Heart left ventricle (tissue), 16 donors: Measurements from ENCODE around the gene MICA. TPM values are rescaled to one million over a fixed set of nuclear protein-coding genes. Genes with fewer than 3 reads are reported as not detected.

Source experiments
- ATAC-seq, 4 donors: fragments of 200-7000 bp; cut with Tn5 transposase; one replicate each; pipeline ENCODE4 v1.9.1; 2020 to 2022; ENCODE audit warnings: moderate library complexity in 4 of 4, mild to moderate bottlenecking in 3 of 4, moderate number of reproducible peaks in 1 of 4
- DNase-seq, 5 donors: peaks; one replicate each; pipeline ENCODE4 v3.0.0-alpha.2; 2020
- H3K27ac ChIP-seq, 12 donors: fragments of 200-600 bp; sonication (generic) in 4 of 12; one replicate each; pipeline versions ENCODE4 v1.5.0 to v1.8.0; 2016 to 2022; ENCODE audit warnings: mild to moderate bottlenecking in 2 of 12
- H3K27me3 ChIP-seq, 9 donors: fragments of 200-600 bp; sonication (generic) in 2 of 9; one replicate each; pipeline versions ENCODE4 v1.5.1 to v1.8.0; 2016 to 2022; ENCODE audit warnings: mild to moderate bottlenecking in 3 of 9
- H3K36me3 ChIP-seq, 9 donors: fragments of 200-600 bp; sonication (generic) in 2 of 9; one replicate each; pipeline versions ENCODE4 v1.5.0 to v1.8.0; 2018 to 2022; ENCODE audit warnings: mild to moderate bottlenecking in 2 of 9
- H3K4me1 ChIP-seq, 12 donors: fragments of 200-600 bp; sonication (generic) in 4 of 12; one replicate each; pipeline versions ENCODE4 v1.5.0 to v1.8.0; 2016 to 2022; ENCODE audit warnings: mild to moderate bottlenecking in 3 of 12
- H3K4me3 ChIP-seq, 12 donors: fragments of 200-600 bp; sonication (generic) in 4 of 12; one replicate each; pipeline versions ENCODE4 v1.5.0 to v1.8.0; 2017 to 2022; ENCODE audit warnings: mild to moderate bottlenecking in 9 of 12, moderate library complexity in 4 of 12
- H3K9me3 ChIP-seq, 12 donors: fragments of 200-600 bp; sonication (generic) in 4 of 12; one replicate each; pipeline versions ENCODE4 v1.5.0 to v1.8.0; 2016 to 2022; ENCODE audit warnings: mild to moderate bottlenecking in 1 of 12
- CTCF ChIP-seq, 12 donors: fragments of 200-600 bp; sonication (generic) in 4 of 12; IDR thresholded peaks; one replicate each; pipeline versions ENCODE4 v1.5.0 to v1.8.0; 2018 to 2022; ENCODE audit warnings: antibody characterized with exemption in 12 of 12, mild to moderate bottlenecking in 5 of 12
- POLR2A ChIP-seq, 2 donors: fragments of 450-650 bp; IDR thresholded peaks; one replicate each; pipeline ENCODE4 v1.6.1; 2017; ENCODE audit warnings: antibody characterized with exemption in 2 of 2, mild to moderate bottlenecking in 2 of 2, moderate library complexity in 2 of 2
- WGBS, 4 donors: extraction: QIAGEN DNeasy Blood & Tissue Kit in 2 of 4; methylation state at CpG; one replicate each; pipeline versions ENCODE4 v1.1.5 to v1.1.7; 2013 to 2018; 5-methylcytosine and 5-hydroxymethylcytosine counted together
- intact Hi-C, 10 donors: fragments of 100-400 bp; cut with DNase I; formaldehyde crosslinking; loops; one replicate each; pipeline versions ENCODE4 v1.11.1 to v1.14.2; 2022
- long read RNA-seq, 3 donors: library from polyadenylated mRNA; unstranded; transcript quantifications; one replicate each; pipeline ENCODE4 v2.0.0, GENCODE V29; 2020 to 2021
- polyA plus RNA-seq, 2 donors: library from polyadenylated mRNA; stranded (reverse); fragments of 200-250 nt; gene quantifications; one replicate each; pipeline ENCODE4 v1.2.3, GENCODE V29; 2013
- total RNA-seq, 9 donors: library from RNA; depleted of rRNA in 2 of 9; stranded (reverse); fragments of >200 nt in 2 of 9; fragmentation: NEBNext Ultra II Directional in 3 of 9; extraction: Animal tissue kit (Norgen Biotek cat#: 25700) in 3 of 9; gene quantifications; one replicate each; pipeline versions ENCODE4 v1.1.0 to v1.2.4, GENCODE V29; 2016 to 2023
- donor health status: ischemic (EF 13 %, LVEDD 7.1; RV severe dilation, severe dysfunction).
- donor health status: healthy with polysubstance abuse.
- donor health status: DM: no; HTN: yes; CAD: no.
- donor health status: DM: no; HTN: no; CAD: no.
- donor health status: ischemic (EF 25% LVEDD 6.9; RV normal size, moderate dysfunction).
- donor health status: ischemic (EF 25% LVEDD 5.7; RV mildly dilated, moderate dysfunction).
- donor health status: healthy.
- donor health status: DM: yes; HTN: yes; CAD: no.
- donor health status: ischemic (EF 35%, LVEDD 5.7; RV mildly dilated, moderate dysfunction).
- donor health status: nonischemic (EF 11% LVEDD 7.7; RV severe dilation, severe dysfunction).
- donor health status: DM: yes; HTN: yes; CAD: no.
- donor health status: PGD.
- donor health status: ischemic (EF 29% LVEDD 5.4; RV normal size, mild dysfunction).
- donor health status: nonischemic (EF 23%, LVEDD 6.1; RV moderate dilation, normal function).

MICA gene
- total RNA-seq (10 to 100 TPM in 7 of 9 donors, 1 to 10 TPM in 2; 8.9 to 21.0 (median 11.5) TPM), polyA plus RNA-seq (10 to 100 TPM in 1 of 2 donors, 1 to 10 TPM in 1; 8.5 to 48.4 TPM)
- long read RNA-seq, donor 1, partial matches to known transcripts = 2 of 8 reads
- long read RNA-seq, donor 1, other reads (novel, unspliced or antisense) = 5 of 8 reads
- long read RNA-seq, donor 2, transcript MICA-209 (6 exons, 1,386 nt) = major isoform, 11 of 18 reads
- long read RNA-seq, donor 2, partial matches to known transcripts = 1 of 18 reads
- long read RNA-seq, donor 2, other reads (novel, unspliced or antisense) = 6 of 18 reads
- long read RNA-seq, donor 3, transcript MICA-209 (6 exons, 1,386 nt) = major isoform, 10 of 12 reads
- long read RNA-seq, donor 3, partial matches to known transcripts = 1 of 12 reads
- long read RNA-seq, donor 3, other reads (novel, unspliced or antisense) = 1 of 12 reads

GRCh38 chr6:31403283-31404060 is at the start of gene MICA:
Gene MICA (plus strand): TSS chr6:31403595. CDS start chr6:31403633, 38 bp downstream.
- peak within 1 kb of the TSS in 11 of 12 donors; percentile 70 to 100 (median 98) for H3K27ac ChIP-seq
- H3K27me3 ChIP-seq = no peaks in the 10 kb centered on the region
- peak in 1 of 2 donors; percentile 81 for TF ChIP-seq POLR2A (IDR thresholded peaks at IDR 0.05)
- TF ChIP-seq CTCF (IDR thresholded peaks at IDR 0.05) = peak in 1 of 12 donors; percentile 20
- peaks cover 7 to 72% (median 59%) of the 10 kb centered on the region in 12 donors for H3K4me1 ChIP-seq
- 0 to 1% (median 1%) methylated on average over 48 to 58 of the region's 58 CpGs for whole genome bisulfite sequencing, 4 donors
- peak; percentile 90 to 93 (median 91) for DNase-seq
- ATAC-seq = peak; percentile 54 to 88 (median 68)
- H3K36me3 ChIP-seq = no peaks in the 10 kb centered on the region
- H3K9me3 ChIP-seq = peaks cover 0 to 5% (median 0%) of the 10 kb centered on the region in 12 donors
- intact Hi-C loops = loop anchor here in 2 of 10 donors (1.0 to 5.0 kb wide), 2 partner anchors 35 to 139 kb away; partner anchors contain the start of gene DDX39B (in 1 of the 2)
- H3K4me3 ChIP-seq = peak within 1 kb of the TSS; percentile 51 to 97 (median 85)

GRCh38 chr6:31354158-31354863 is 49.1 kb upstream of the MICA start:
- intact Hi-C loops = loop anchor here in 4 of 10 donors (5.0 kb wide), 2 partner anchors 87 to 152 kb away; no protein-coding TSS in a partner anchor
- Histone ChIP-seq H3K9me3 (no peaks in the 10 kb centered on the region), H3K4me1 (peaks cover 0 to 30% (median 2%) of the 10 kb centered on the region in 12 donors), H3K4me3 (peak overlapping the region in 10 of 12 donors; percentile 61 to 98 (median 71)), H3K27me3 (peaks cover 0 to 3% (median 0%) of the 10 kb centered on the region in 9 donors), H3K36me3 (peaks cover 0 to 34% (median 18%) of the 10 kb centered on the region in 9 donors), H3K27ac (no peak overlapping the region)
- no peak for TF ChIP-seq POLR2A (IDR thresholded peaks at IDR 0.05)
- no peak for TF ChIP-seq CTCF (IDR thresholded peaks at IDR 0.05)
- WGBS, 4 donors = 59 to 73% (median 68%) methylated on average over 8 to 11 of the region's 11 CpGs
- no peak for ATAC-seq
- DNase-seq = no peak

GRCh38 chr6:31354864-31355582 is 48.4 kb upstream of the MICA start:
- no peak for TF ChIP-seq POLR2A (IDR thresholded peaks at IDR 0.05)
- TF ChIP-seq CTCF (IDR thresholded peaks at IDR 0.05) = no peak
- DNase-seq = no peak
- peaks cover 0 to 30% (median 2%) of the 10 kb centered on the region in 12 donors for H3K4me1 ChIP-seq
- intact Hi-C loops = loop anchor here in 6 of 10 donors (5.0 kb wide), 3 partner anchors 83 to 153 kb away; partner anchors contain the start of gene HLA-C (in 2 of the 6)
- no peak for ATAC-seq
- H3K9me3 ChIP-seq = no peaks in the 10 kb centered on the region
- 54 to 68% (median 59%) methylated on average over 7 to 11 of the region's 11 CpGs for WGBS, 4 donors
- H3K27ac ChIP-seq = peak overlapping the region in 1 of 12 donors; percentile 32
- peak overlapping the region in 11 of 12 donors; percentile 61 to 98 (median 71) for H3K4me3 ChIP-seq
- peaks cover 0 to 6% (median 0%) of the 10 kb centered on the region in 9 donors for H3K27me3 ChIP-seq
- peaks cover 0 to 34% (median 18%) of the 10 kb centered on the region in 9 donors for H3K36me3 ChIP-seq
